GM10266 (cell line): Measurements from ENCODE around the gene ALK.

Experiments used
- DNase-seq: peaks from one replicate; pipeline ENCODE4 v3.0.0; 2012; ENCODE audit errors: extremely low spot score
- CTCF ChIP-seq: IDR thresholded peaks from 2 replicates; pipeline ENCODE4 v1.5.1; 2012; ENCODE audit warnings: mild to moderate bottlenecking, low read depth; ENCODE audit not compliant: control insufficient read depth, insufficient read depth; ENCODE audit errors: missing control alignments

Gene ALK

GRCh38 chr2:29774624-29775023 is 146.8 kb downstream of the ALK start:
- DNase-seq, result no peak
- no peak for TF ChIP-seq CTCF

- no peak for TF ChIP-seq CTCF
These were observed 150.5 kb downstream of the ALK start for GRCh38 chr2:29770846-29771245.

GRCh38 chr2:29769847-29770246 is 151.5 kb downstream of the ALK start:
- TF ChIP-seq CTCF, result no peak
- DNase-seq, result no peak

More at GRCh38 chr2:29770846-29771245, 150.5 kb downstream of the ALK start:
- no peak for DNase-seq

- no peak for TF ChIP-seq CTCF
- no peak for DNase-seq
These were observed 153.6 kb downstream of the ALK start for GRCh38 chr2:29767606-29768335.

GRCh38 chr2:29766191-29766590 is 155.2 kb downstream of the ALK start:
- DNase-seq, result no peak
- no peak for TF ChIP-seq CTCF

- no peak for DNase-seq
- TF ChIP-seq CTCF, result no peak
These were observed 155.7 kb downstream of the ALK start for GRCh38 chr2:29765721-29766120.

- no peak for TF ChIP-seq CTCF
- DNase-seq, result no peak
These were observed 158.0 kb downstream of the ALK start for GRCh38 chr2:29763371-29763770.
